Vagina (tissue), 2 donors: ENCODE results near the gene STK38L. TPM values are rescaled to one million over a fixed set of nuclear protein-coding genes. Genes with fewer than 3 reads are reported as not detected.
"Not testable (repeated sequence)": the region's sequence is repeated elsewhere in the genome, so short reads cannot be mapped to it uniquely, and the experiment has no call there.

ENCODE experiments used
- DNase-seq, 2 donors: peaks; one replicate each; pipeline ENCODE4 v3.0.0-alpha.2; 2017; ENCODE audit errors: extremely low spot score in 2 of 2
- H3K27ac ChIP-seq: fragments of 200-600 bp; sonication (generic); one replicate; pipeline ENCODE4 v1.5.1; 2019
- H3K27me3 ChIP-seq: fragments of 200-600 bp; sonication (generic); one replicate; pipeline ENCODE4 v1.5.1; 2019
- H3K36me3 ChIP-seq, 2 donors: fragments of 200-600 bp; sonication (generic); one replicate each; pipeline ENCODE4 v1.5.1; 2017 to 2019
- H3K4me1 ChIP-seq: fragments of 200-600 bp; sonication (generic); one replicate; pipeline ENCODE4 v1.5.1; 2019
- H3K4me3 ChIP-seq, 2 donors: fragments of 200-600 bp; sonication (generic); 1 replicate in 1 of 2; 2 replicates in 1 of 2; pipeline ENCODE4 v1.5.1; 2016 to 2019
- H3K9me3 ChIP-seq: fragments of 200-600 bp; sonication (generic); one replicate; pipeline ENCODE4 v1.5.1; 2019
- CTCF ChIP-seq, 3 experiments: fragments of 450-650 bp in 2 of 3; fragments of 200-600 bp in 1 of 3; sonication (generic) in 1 of 3; IDR thresholded peaks; one replicate each; pipeline ENCODE4 v1.5.1; 2017 to 2019; ENCODE audit warnings: antibody characterized with exemption in 3 of 3, mild to moderate bottlenecking in 2 of 3, moderate library complexity in 2 of 3
- POLR2A ChIP-seq, 2 donors: fragments of 450-650 bp; IDR thresholded peaks; one replicate each; pipeline ENCODE4 v1.6.1; 2017; ENCODE audit warnings: antibody characterized with exemption in 2 of 2, mild to moderate bottlenecking in 2 of 2, moderate library complexity in 2 of 2
- POLR2AphosphoS5 ChIP-seq, 2 donors: sonication (generic); formaldehyde crosslinking; IDR thresholded peaks; one replicate each; pipeline ENCODE4 v1.9.0; 2017; ENCODE audit warnings: antibody characterized with exemption in 2 of 2, mild to moderate bottlenecking in 2 of 2, low read depth in 1 of 2; ENCODE audit not compliant: insufficient read depth in 1 of 2
- intact Hi-C: fragments of 100-400 bp; cut with DNase I; formaldehyde crosslinking; loops from one replicate; pipeline ENCODE4 v1.15.1; 2023
- total RNA-seq: library from RNA; depleted of rRNA; stranded (reverse); fragments of >200 nt; gene quantifications from one replicate; pipeline ENCODE4 v1.2.3, GENCODE V29; 2016

Gene STK38L
- total RNA-seq, 1 donor from 2014 or later, result 52.8 TPM

GRCh38 chr12:27221625-27222387 is 22.3 kb upstream of the STK38L start:
- no peaks in the 10 kb centered on the region for H3K27me3 ChIP-seq
- no peak overlapping the region for H3K4me3 ChIP-seq
- intact Hi-C loops, result no loop called here
- no peak overlapping the region for H3K27ac ChIP-seq
- DNase-seq, result no peak
- TF ChIP-seq POLR2AphosphoS5 (IDR thresholded peaks at IDR 0.05; ENCODE audit: insufficient read depth in 1 of 2, low read depth in 1 of 2) (no peak), CTCF (IDR thresholded peaks at IDR 0.05) (no peak), POLR2A (IDR thresholded peaks at IDR 0.05) (no peak)
- no peaks in the 10 kb centered on the region for H3K4me1 ChIP-seq
- H3K36me3 ChIP-seq, result no peaks in the 10 kb centered on the region
- H3K9me3 ChIP-seq, result no peaks in the 10 kb centered on the region

GRCh38 chr12:27226407-27226929 is 17.6 kb upstream of the STK38L start:
- no peaks in the 10 kb centered on the region for H3K27me3 ChIP-seq
- no peak for TF ChIP-seq CTCF (IDR thresholded peaks at IDR 0.05)
- no peaks in the 10 kb centered on the region for H3K4me1 ChIP-seq
- no peak overlapping the region for H3K4me3 ChIP-seq
- H3K27ac ChIP-seq, result peak overlapping the region; percentile 8
- H3K36me3 ChIP-seq, result no peaks in the 10 kb centered on the region
- no peaks in the 10 kb centered on the region for H3K9me3 ChIP-seq
- intact Hi-C loops, result no loop called here
- no peak for DNase-seq

GRCh38 chr12:27229367-27229766 is 14.7 kb upstream of the STK38L start:
- intact Hi-C loops, result no loop called here

GRCh38 chr12:27231374-27231773 is 12.7 kb upstream of the STK38L start:
- H3K4me3 ChIP-seq, H3K27ac ChIP-seq, H3K9me3 ChIP-seq, H3K4me1 ChIP-seq, H3K36me3 ChIP-seq, intact Hi-C loops, H3K27me3 ChIP-seq, DNase-seq: not testable (repeated sequence)

More at GRCh38 chr12:27229367-27229766, 14.7 kb upstream of the STK38L start:
- TF ChIP-seq CTCF (IDR thresholded peaks at IDR 0.05), result no peak
- no peak for TF ChIP-seq POLR2AphosphoS5 (IDR thresholded peaks at IDR 0.05; ENCODE audit: insufficient read depth in 1 of 2, low read depth in 1 of 2)
- no peak for TF ChIP-seq POLR2A (IDR thresholded peaks at IDR 0.05)
- H3K4me3 ChIP-seq, result no peak overlapping the region
- H3K27ac ChIP-seq, result no peak overlapping the region
- H3K36me3 ChIP-seq, result no peaks in the 10 kb centered on the region
- no peaks in the 10 kb centered on the region for H3K27me3 ChIP-seq
- no peaks in the 10 kb centered on the region for H3K9me3 ChIP-seq
- no peaks in the 10 kb centered on the region for H3K4me1 ChIP-seq
- no peak for DNase-seq

- TF ChIP-seq POLR2AphosphoS5 (IDR thresholded peaks at IDR 0.05; ENCODE audit: insufficient read depth in 1 of 2, low read depth in 1 of 2), result no peak
- TF ChIP-seq CTCF (IDR thresholded peaks at IDR 0.05), result no peak
- TF ChIP-seq POLR2A (IDR thresholded peaks at IDR 0.05), result no peak
- H3K4me3 ChIP-seq, result no peak overlapping the region
- no peaks in the 10 kb centered on the region for H3K36me3 ChIP-seq
- no peak overlapping the region for H3K27ac ChIP-seq
- no peaks in the 10 kb centered on the region for H3K4me1 ChIP-seq
- no peaks in the 10 kb centered on the region for H3K9me3 ChIP-seq
- H3K27me3 ChIP-seq, result no peaks in the 10 kb centered on the region
- DNase-seq, result no peak
- intact Hi-C loops, result no loop called here
Observed at GRCh38 chr12:27233814-27234213, 10.3 kb upstream of the STK38L start.
